RWPE2 (cell line): ENCODE data around the gene ALK.

Experiments
- ATAC-seq: fragments of 200-7000 bp; cut with Tn5 transposase; 3 replicates; pipeline ENCODE4 v1.9.1; 2021; ENCODE audit warnings: low read depth
- DNase-seq: peaks from one replicate; pipeline ENCODE4 v3.0.0-alpha.2; 2020; ENCODE audit warnings: low spot score
- H3K27ac ChIP-seq: fragments of 450-650 bp; 2 replicates; pipeline ENCODE4 v1.5.1; 2017; ENCODE audit warnings: mild to moderate bottlenecking; ENCODE audit not compliant: poor library complexity, severe bottlenecking
- H3K27me3 ChIP-seq: fragments of 250-450 bp; sonication (Bioruptor Pico); 2 replicates; pipeline ENCODE4 v1.5.1; 2021; ENCODE audit warnings: mild to moderate bottlenecking, moderate library complexity; ENCODE audit not compliant: insufficient read depth, poor library complexity, severe bottlenecking
- H3K36me3 ChIP-seq: fragments of 250-450 bp; sonication (Bioruptor Pico); 2 replicates; pipeline ENCODE4 v1.5.1; 2020; ENCODE audit warnings: low read depth, mild to moderate bottlenecking, moderate library complexity
- H3K4me1 ChIP-seq: fragments of 250-450 bp; sonication (Bioruptor Pico); 2 replicates; pipeline ENCODE4 v1.5.1; 2021; ENCODE audit warnings: mild to moderate bottlenecking, moderate library complexity; ENCODE audit not compliant: insufficient read depth, poor library complexity, severe bottlenecking
- H3K4me3 ChIP-seq: fragments of 250-450 bp; sonication (Bioruptor Pico); 2 replicates; pipeline ENCODE4 v1.5.1; 2021; ENCODE audit warnings: mild to moderate bottlenecking, moderate library complexity; ENCODE audit not compliant: severe bottlenecking
- H3K9me3 ChIP-seq: fragments of 250-450 bp; sonication (Bioruptor Pico); 2 replicates; pipeline ENCODE4 v1.5.1; 2021; ENCODE audit warnings: mild to moderate bottlenecking, moderate library complexity; ENCODE audit not compliant: severe bottlenecking
- TF ChIP-seq, protein P1 (sequence below): fragments of 450-650 bp; IDR thresholded peaks from one replicate; pipeline ENCODE4 v1.5.1; 2017; ENCODE audit warnings: mild to moderate bottlenecking, moderate library complexity; ENCODE audit not compliant: poor library complexity, severe bottlenecking

Gene ALK

DNA sequence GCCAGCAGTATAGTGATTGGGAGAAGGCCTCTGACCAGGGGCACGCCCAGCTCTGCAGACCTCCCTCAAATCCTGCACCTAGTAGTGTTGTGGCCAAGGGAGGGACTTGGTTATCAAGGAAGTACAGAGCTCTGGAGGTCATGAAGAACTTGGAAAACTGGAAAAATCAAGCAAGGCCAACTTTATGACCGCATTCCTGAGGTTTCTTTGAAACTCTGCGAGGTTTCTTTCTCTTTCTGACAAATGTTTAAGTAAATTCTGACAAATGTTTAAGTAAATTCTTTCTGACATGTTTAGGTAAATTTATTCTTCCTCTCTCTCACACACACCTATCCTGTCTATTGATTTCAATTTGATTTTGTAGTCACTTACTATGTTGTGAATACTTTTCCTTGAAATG lies 775.2 kb downstream of the ALK start:
- H3K27ac ChIP-seq = no peak overlapping the region
- no peak for DNase-seq
- no peak for ATAC-seq
- H3K4me3 ChIP-seq = no peak overlapping the region
- no peaks in the 10 kb centered on the region for H3K27me3 ChIP-seq
- H3K36me3 ChIP-seq = peaks cover 33% of the 10 kb centered on the region
- H3K9me3 ChIP-seq = no peaks in the 10 kb centered on the region
- no peaks in the 10 kb centered on the region for H3K4me1 ChIP-seq
- TF ChIP-seq, protein P1, sequence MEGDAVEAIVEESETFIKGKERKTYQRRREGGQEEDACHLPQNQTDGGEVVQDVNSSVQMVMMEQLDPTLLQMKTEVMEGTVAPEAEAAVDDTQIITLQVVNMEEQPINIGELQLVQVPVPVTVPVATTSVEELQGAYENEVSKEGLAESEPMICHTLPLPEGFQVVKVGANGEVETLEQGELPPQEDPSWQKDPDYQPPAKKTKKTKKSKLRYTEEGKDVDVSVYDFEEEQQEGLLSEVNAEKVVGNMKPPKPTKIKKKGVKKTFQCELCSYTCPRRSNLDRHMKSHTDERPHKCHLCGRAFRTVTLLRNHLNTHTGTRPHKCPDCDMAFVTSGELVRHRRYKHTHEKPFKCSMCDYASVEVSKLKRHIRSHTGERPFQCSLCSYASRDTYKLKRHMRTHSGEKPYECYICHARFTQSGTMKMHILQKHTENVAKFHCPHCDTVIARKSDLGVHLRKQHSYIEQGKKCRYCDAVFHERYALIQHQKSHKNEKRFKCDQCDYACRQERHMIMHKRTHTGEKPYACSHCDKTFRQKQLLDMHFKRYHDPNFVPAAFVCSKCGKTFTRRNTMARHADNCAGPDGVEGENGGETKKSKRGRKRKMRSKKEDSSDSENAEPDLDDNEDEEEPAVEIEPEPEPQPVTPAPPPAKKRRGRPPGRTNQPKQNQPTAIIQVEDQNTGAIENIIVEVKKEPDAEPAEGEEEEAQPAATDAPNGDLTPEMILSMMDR = no peak

DNA sequence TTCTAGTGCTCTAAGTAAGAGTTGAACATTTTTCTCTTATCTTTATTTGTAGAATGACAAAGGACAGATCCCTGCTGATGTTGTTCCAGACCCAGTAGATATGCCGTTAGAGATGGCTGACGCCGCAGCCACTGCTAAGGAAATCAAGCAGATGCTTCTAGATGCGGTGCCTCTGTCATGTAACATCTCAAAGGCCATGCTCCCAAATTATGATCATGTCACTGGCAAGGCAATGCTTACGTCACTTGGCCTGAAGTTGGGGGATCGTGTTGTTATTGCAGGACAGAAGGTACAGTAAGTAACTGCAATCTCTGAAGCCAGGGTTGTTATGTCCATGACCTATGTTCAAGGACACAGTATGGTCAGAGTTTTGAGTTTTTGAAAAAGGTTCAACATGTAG lies 777.7 kb downstream of the ALK start:
- peaks cover 35% of the 10 kb centered on the region for H3K36me3 ChIP-seq
- H3K27me3 ChIP-seq = no peaks in the 10 kb centered on the region
- no peaks in the 10 kb centered on the region for H3K9me3 ChIP-seq
- H3K4me1 ChIP-seq = no peaks in the 10 kb centered on the region
- H3K27ac ChIP-seq = no peak overlapping the region
- TF ChIP-seq, protein P1 = no peak
- DNase-seq (no peak), ATAC-seq (no peak)
- no peak overlapping the region for H3K4me3 ChIP-seq
